SK-N-SH (cell line): ENCODE results near the gene GMFB.

Experiments
- CHD2 ChIP-seq: fragments of 150-350 bp; IDR thresholded peaks from 2 replicates; pipeline ENCODE4 v1.6.1; 2018; ENCODE audit warnings: low read length; ENCODE audit not compliant: partially characterized antibody
- EP300 ChIP-seq, 2 experiments: IDR thresholded peaks; 2 replicates each; pipeline versions ENCODE4 v1.4.0 to v1.6.1; 2012; ENCODE audit warnings: borderline replicate concordance in 1 of 2, low read depth in 1 of 2, low read length in 1 of 2
- EZH2phosphoT487 ChIP-seq: fragments of 200-600 bp; sonication (generic); IDR thresholded peaks from 2 replicates; pipeline ENCODE4 v1.6.1; 2017; ENCODE audit warnings: low read depth, mixed run types, mild to moderate bottlenecking, antibody characterized with exemption, moderate library complexity, borderline replicate concordance
- GABPA ChIP-seq: IDR thresholded peaks from 2 replicates; pipeline ENCODE4 v1.4.0; 2012; ENCODE audit warnings: low read depth, mild to moderate bottlenecking
- JUND ChIP-seq: IDR thresholded peaks from 2 replicates; pipeline ENCODE4 v1.4.0; 2012
- POLR2AphosphoS5 ChIP-seq: IDR thresholded peaks from 2 replicates; pipeline ENCODE4 v1.6.1; 2012; ENCODE audit warnings: low read depth, low read length
- REST ChIP-seq: IDR thresholded peaks from 2 replicates; pipeline ENCODE4 v1.6.1; 2012; ENCODE audit warnings: mild to moderate bottlenecking, low read depth, low read length, moderate library complexity
- RXRA ChIP-seq: IDR thresholded peaks from 2 replicates; pipeline ENCODE4 v1.4.0; 2012; ENCODE audit warnings: low read depth, mild to moderate bottlenecking, borderline replicate concordance
- SMC3 ChIP-seq: IDR thresholded peaks from 2 replicates; pipeline ENCODE4 v1.6.1; 2012; ENCODE audit warnings: low read depth, low read length, improper control_type of control experiment
- TCF12 ChIP-seq: IDR thresholded peaks from 2 replicates; pipeline ENCODE4 v1.4.0; 2012
- TF ChIP-seq, protein P1 (sequence below): fragments of 200-600 bp; sonication (generic); IDR thresholded peaks from 2 replicates; pipeline ENCODE4 v1.6.1; 2017; ENCODE audit warnings: antibody characterized with exemption, mild to moderate bottlenecking, moderate library complexity
- TF ChIP-seq, protein P2 (sequence below): fragments of 150-350 bp; IDR thresholded peaks from 2 replicates; pipeline ENCODE4 v1.6.1; 2016; ENCODE audit warnings: mild to moderate bottlenecking, low read depth, low read length
- TF ChIP-seq, protein P3 (sequence below): IDR thresholded peaks from 2 replicates; pipeline ENCODE4 v1.4.0; 2012; ENCODE audit warnings: low read depth
- TF ChIP-seq, protein P4 (sequence below): IDR thresholded peaks from 2 replicates; pipeline ENCODE4 v1.4.0; 2012; ENCODE audit warnings: low read depth, borderline replicate concordance

DNA sequence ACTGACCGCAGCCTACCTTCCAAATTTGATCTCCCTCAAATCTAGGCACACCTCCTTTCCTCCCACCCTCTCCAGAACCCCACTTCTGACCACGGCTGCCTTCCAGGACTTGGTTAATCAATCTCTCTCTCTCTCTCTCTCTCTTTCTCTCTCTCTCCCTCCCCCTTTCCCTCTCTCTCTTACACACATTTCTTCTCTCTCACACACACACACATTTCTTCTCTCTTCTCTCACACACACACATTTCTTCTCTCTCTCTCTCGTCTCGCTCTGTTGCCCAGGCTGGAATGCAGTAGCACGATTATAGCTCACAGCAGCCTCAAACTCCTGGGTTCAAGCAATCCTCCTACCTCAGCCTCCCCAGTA, 521 bp upstream of the GMFB start:
- TF ChIP-seq, protein P1, sequence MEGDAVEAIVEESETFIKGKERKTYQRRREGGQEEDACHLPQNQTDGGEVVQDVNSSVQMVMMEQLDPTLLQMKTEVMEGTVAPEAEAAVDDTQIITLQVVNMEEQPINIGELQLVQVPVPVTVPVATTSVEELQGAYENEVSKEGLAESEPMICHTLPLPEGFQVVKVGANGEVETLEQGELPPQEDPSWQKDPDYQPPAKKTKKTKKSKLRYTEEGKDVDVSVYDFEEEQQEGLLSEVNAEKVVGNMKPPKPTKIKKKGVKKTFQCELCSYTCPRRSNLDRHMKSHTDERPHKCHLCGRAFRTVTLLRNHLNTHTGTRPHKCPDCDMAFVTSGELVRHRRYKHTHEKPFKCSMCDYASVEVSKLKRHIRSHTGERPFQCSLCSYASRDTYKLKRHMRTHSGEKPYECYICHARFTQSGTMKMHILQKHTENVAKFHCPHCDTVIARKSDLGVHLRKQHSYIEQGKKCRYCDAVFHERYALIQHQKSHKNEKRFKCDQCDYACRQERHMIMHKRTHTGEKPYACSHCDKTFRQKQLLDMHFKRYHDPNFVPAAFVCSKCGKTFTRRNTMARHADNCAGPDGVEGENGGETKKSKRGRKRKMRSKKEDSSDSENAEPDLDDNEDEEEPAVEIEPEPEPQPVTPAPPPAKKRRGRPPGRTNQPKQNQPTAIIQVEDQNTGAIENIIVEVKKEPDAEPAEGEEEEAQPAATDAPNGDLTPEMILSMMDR: no peak
- TF ChIP-seq EZH2phosphoT487: no peak
- TF ChIP-seq CHD2: no peak
- no peak for TF ChIP-seq POLR2AphosphoS5
- no peak for TF ChIP-seq JUND
- no peak for TF ChIP-seq SMC3
- TF ChIP-seq, protein P2, sequence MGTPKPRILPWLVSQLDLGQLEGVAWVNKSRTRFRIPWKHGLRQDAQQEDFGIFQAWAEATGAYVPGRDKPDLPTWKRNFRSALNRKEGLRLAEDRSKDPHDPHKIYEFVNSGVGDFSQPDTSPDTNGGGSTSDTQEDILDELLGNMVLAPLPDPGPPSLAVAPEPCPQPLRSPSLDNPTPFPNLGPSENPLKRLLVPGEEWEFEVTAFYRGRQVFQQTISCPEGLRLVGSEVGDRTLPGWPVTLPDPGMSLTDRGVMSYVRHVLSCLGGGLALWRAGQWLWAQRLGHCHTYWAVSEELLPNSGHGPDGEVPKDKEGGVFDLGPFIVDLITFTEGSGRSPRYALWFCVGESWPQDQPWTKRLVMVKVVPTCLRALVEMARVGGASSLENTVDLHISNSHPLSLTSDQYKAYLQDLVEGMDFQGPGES: no peak
- TF ChIP-seq, protein P3, sequence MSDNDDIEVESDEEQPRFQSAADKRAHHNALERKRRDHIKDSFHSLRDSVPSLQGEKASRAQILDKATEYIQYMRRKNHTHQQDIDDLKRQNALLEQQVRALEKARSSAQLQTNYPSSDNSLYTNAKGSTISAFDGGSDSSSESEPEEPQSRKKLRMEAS: no peak
- no peak for TF ChIP-seq REST
- no peak for TF ChIP-seq GABPA
- TF ChIP-seq, protein P4, sequence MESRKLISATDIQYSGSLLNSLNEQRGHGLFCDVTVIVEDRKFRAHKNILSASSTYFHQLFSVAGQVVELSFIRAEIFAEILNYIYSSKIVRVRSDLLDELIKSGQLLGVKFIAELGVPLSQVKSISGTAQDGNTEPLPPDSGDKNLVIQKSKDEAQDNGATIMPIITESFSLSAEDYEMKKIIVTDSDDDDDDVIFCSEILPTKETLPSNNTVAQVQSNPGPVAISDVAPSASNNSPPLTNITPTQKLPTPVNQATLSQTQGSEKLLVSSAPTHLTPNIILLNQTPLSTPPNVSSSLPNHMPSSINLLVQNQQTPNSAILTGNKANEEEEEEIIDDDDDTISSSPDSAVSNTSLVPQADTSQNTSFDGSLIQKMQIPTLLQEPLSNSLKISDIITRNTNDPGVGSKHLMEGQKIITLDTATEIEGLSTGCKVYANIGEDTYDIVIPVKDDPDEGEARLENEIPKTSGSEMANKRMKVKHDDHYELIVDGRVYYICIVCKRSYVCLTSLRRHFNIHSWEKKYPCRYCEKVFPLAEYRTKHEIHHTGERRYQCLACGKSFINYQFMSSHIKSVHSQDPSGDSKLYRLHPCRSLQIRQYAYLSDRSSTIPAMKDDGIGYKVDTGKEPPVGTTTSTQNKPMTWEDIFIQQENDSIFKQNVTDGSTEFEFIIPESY: no peak
- TF ChIP-seq RXRA: no peak
- no peak for TF ChIP-seq TCF12
- no peak for TF ChIP-seq EP300 (IDR thresholded peaks at IDR 0.05; ENCODE audit: borderline replicate concordance in 1 of 2, low read depth in 1 of 2, low read length in 1 of 2)
